Measurements from ENCODE around the gene COL4A2.

The COL4A2 gene

GRCh38 chr13:110553417-110553816, 246.3 kb downstream of the COL4A2 start:
- no peak overlapping the region for H3K4me3 ChIP-seq (ENCODE audit: control insufficient read depth, low read depth, low read length)
- no peak for DNase-seq (ENCODE audit: low read depth)
- no peak for TF ChIP-seq CTCF (conservative IDR thresholded peaks at IDR 0.05; ENCODE audit: control insufficient read depth, insufficient read depth, low read depth, low read length)

GRCh38 chr13:110554227-110554836, 247.2 kb downstream of the COL4A2 start:
- TF ChIP-seq CTCF (conservative IDR thresholded peaks at IDR 0.05; ENCODE audit: control insufficient read depth, insufficient read depth, low read depth, low read length): no peak
- H3K4me3 ChIP-seq (ENCODE audit: control insufficient read depth, low read depth, low read length): no peak overlapping the region
- DNase-seq (ENCODE audit: low read depth): no peak

- TF ChIP-seq CTCF (conservative IDR thresholded peaks at IDR 0.05; ENCODE audit: control insufficient read depth, insufficient read depth, low read depth, low read length): no peak
- no peak overlapping the region for H3K4me3 ChIP-seq (ENCODE audit: control insufficient read depth, low read depth, low read length)
- DNase-seq (ENCODE audit: low read depth): no peak
Measured at GRCh38 chr13:110554946-110555345, 247.9 kb downstream of the COL4A2 start.

GRCh38 chr13:110555601-110556223, 248.6 kb downstream of the COL4A2 start:
- no peak for DNase-seq (ENCODE audit: low read depth)
- H3K4me3 ChIP-seq (ENCODE audit: control insufficient read depth, low read depth, low read length): no peak overlapping the region
- TF ChIP-seq CTCF (conservative IDR thresholded peaks at IDR 0.05; ENCODE audit: control insufficient read depth, insufficient read depth, low read depth, low read length): no peak

GRCh38 chr13:110556224-110556606, 249.1 kb downstream of the COL4A2 start:
- no peak for TF ChIP-seq CTCF (conservative IDR thresholded peaks at IDR 0.05; ENCODE audit: control insufficient read depth, insufficient read depth, low read depth, low read length)
- H3K4me3 ChIP-seq (ENCODE audit: control insufficient read depth, low read depth, low read length): no peak overlapping the region
- DNase-seq (ENCODE audit: low read depth): no peak

GRCh38 chr13:110557082-110557481, 250.0 kb downstream of the COL4A2 start:
- DNase-seq (ENCODE audit: low read depth): no peak
- no peak for TF ChIP-seq CTCF (conservative IDR thresholded peaks at IDR 0.05; ENCODE audit: control insufficient read depth, insufficient read depth, low read depth, low read length)
- H3K4me3 ChIP-seq (ENCODE audit: control insufficient read depth, low read depth, low read length): no peak overlapping the region
